Lower leg skin (tissue), 4 donors: Measurements from ENCODE around the gene FTL. TPM values are rescaled to one million over a fixed set of nuclear protein-coding genes. Genes with fewer than 3 reads are reported as not detected.
A peak's percentile ranks its signal among the peaks of the same experiment; 100 is the strongest.
"Not testable (repeated sequence)": the region's sequence is repeated elsewhere in the genome, so short reads cannot be mapped to it uniquely, and the experiment has no call there.

Experiments used
- DNase-seq, 2 donors: peaks; one replicate each; pipeline ENCODE4 v3.0.0-alpha.2; 2019; ENCODE audit warnings: low spot score in 2 of 2
- H3K4me3 ChIP-seq: fragments of 200-600 bp; sonication (generic); 2 replicates; pipeline ENCODE4 v1.5.1; 2017; ENCODE audit warnings: mild to moderate bottlenecking, low read depth; ENCODE audit not compliant: poor library complexity, severe bottlenecking
- POLR2A ChIP-seq, 2 donors: fragments of 450-650 bp; IDR thresholded peaks; one replicate each; pipeline ENCODE4 v1.6.1; 2016 to 2017; ENCODE audit warnings: antibody characterized with exemption in 2 of 2, mild to moderate bottlenecking in 1 of 2, moderate library complexity in 1 of 2
- WGBS, 2 donors: methylation state at CpG; one replicate each; pipeline ENCODE4 v1.1.5; 2018; 5-methylcytosine and 5-hydroxymethylcytosine counted together
- intact Hi-C: fragments of 100-400 bp; cut with DNase I; formaldehyde crosslinking; loops from one replicate; pipeline ENCODE4 v1.15.0; 2023; ENCODE audit warnings: low total_unique reads
- total RNA-seq, 4 donors: library from RNA; depleted of rRNA; stranded (reverse); fragments of >200 nt; gene quantifications; one replicate each; pipeline ENCODE4 v1.1.0, GENCODE V29; 2016
- TF ChIP-seq, protein P1 (sequence below), 3 donors: fragments of 450-650 bp; IDR thresholded peaks; one replicate each; pipeline ENCODE4 v1.5.1; 2016; ENCODE audit warnings: antibody characterized with exemption in 3 of 3, mild to moderate bottlenecking in 3 of 3, moderate library complexity in 2 of 3

Gene FTL
- total RNA-seq, 4 donors from 2014 or later = 1,012 to 1,617 (median 1,174) TPM

DNA sequence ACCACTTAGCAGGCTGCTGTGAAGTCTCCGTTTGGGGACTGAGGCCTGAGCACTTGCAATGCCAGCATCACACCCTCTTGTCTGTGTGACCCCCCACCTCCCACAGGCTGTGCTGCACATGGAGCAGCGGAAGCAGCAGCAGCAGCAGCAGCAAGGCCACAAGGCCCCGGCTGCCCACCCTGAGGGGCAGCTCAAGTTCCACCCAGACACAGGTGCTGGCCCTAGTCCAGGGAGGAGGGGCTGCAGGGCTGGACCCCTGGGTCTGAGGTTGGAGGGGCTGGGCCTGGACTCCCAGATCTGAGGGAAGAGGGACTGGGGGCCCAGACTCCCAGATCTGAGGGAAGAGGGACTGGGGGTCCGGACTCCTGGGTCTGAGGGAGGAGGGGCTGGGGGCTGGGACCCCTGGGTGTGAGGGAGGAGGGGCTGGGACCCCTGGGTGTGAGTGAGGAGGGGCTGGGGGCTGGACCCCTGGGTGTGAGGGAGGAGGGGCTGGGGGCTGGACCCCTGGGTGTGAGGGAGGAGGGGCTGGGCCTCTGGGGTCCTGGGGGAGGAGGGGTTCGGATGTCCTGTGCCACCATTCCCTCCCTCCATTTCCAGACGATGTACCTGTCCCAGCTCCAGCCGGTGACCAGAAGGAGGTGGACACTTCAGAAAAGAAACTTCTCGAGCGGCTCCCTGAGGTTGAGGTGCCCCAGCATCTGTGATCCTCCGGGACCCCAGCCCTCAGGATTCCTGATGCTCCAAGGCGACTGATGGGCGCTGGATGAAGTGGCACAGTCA, 43.2 kb upstream of the FTL start:
- TF ChIP-seq, protein P1, sequence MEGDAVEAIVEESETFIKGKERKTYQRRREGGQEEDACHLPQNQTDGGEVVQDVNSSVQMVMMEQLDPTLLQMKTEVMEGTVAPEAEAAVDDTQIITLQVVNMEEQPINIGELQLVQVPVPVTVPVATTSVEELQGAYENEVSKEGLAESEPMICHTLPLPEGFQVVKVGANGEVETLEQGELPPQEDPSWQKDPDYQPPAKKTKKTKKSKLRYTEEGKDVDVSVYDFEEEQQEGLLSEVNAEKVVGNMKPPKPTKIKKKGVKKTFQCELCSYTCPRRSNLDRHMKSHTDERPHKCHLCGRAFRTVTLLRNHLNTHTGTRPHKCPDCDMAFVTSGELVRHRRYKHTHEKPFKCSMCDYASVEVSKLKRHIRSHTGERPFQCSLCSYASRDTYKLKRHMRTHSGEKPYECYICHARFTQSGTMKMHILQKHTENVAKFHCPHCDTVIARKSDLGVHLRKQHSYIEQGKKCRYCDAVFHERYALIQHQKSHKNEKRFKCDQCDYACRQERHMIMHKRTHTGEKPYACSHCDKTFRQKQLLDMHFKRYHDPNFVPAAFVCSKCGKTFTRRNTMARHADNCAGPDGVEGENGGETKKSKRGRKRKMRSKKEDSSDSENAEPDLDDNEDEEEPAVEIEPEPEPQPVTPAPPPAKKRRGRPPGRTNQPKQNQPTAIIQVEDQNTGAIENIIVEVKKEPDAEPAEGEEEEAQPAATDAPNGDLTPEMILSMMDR (IDR thresholded peaks at IDR 0.05) = no peak
- no peak for TF ChIP-seq POLR2A (IDR thresholded peaks at IDR 0.05)
- DNase-seq = no peak
- WGBS, 2 donors = 95% methylated on average over 9 to 12 of the region's 12 CpGs
- intact Hi-C loops = no loop called here
- H3K4me3 ChIP-seq = no peak overlapping the region

DNA sequence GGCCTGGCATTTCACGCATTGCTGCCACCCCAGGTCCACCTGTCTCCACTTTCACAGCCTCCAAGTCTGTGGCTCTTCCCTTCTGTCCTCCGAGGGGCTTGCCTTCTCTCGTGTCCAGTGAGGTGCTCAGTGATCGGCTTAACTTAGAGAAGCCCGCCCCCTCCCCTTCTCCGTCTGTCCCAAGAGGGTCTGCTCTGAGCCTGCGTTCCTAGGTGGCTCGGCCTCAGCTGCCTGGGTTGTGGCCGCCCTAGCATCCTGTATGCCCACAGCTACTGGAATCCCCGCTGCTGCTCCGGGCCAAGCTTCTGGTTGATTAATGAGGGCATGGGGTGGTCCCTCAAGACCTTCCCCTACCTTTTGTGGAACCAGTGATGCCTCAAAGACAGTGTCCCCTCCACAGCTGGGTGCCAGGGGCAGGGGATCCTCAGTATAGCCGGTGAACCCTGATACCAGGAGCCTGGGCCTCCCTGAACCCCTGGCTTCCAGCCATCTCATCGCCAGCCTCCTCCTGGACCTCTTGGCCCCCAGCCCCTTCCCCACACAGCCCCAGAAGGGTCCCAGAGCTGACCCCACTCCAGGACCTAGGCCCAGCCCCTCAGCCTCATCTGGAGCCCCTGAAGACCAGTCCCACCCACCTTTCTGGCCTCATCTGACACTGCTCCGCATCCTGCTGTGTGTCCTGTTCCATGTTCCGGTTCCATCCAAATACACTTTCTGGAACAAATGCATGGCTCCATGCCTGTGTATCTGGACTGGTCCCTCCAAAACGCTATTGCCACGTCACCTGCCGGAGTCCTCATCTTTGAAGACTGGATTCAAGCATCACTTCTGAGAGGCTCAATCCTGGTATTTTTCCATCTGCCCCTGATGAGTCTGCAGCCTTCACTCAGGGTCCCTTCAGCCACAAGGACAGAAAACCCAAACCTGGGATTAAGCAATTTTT, 42.3 kb upstream of the FTL start:
- 87 to 92% methylated on average over 16 to 18 of the region's 18 CpGs for WGBS, 2 donors
- DNase-seq = no peak
- TF ChIP-seq, protein P1 (IDR thresholded peaks at IDR 0.05) = no peak
- TF ChIP-seq POLR2A (IDR thresholded peaks at IDR 0.05) = no peak
- H3K4me3 ChIP-seq = no peak overlapping the region
- intact Hi-C loops = no loop called here

DNA sequence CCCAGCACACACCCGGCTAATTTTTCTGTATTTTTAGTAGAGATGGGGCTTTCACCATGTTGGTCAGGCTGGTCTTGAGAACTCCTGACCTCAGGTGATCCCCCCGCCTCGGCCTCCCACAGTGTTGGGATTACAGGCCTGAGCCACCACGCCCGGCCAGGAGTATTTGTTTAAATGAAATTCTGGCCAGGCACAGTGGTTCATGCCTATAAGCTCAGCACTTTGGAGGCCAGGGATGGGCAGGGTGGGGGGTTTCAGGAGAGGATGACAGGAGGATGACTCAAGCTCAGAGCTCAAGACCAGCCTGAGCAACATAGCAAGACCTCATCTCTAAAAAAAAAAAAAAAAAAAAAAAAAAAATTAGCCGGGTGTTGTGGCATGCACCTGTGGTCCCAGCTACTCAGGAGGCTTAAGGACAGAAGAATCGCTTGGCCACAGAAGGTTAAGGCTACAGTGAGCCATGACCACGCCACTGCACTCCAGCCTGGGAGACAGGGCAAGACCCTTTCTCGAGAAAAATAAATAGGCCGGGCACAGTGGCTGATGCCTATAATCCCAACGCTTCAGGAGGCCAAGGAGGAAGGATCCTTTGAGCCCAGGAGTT, 39.8 kb upstream of the FTL start:
- intact Hi-C loops = no loop called here
- WGBS, 2 donors = 79 to 87% methylated on average over 11 of the region's 11 CpGs
- TF ChIP-seq POLR2A (IDR thresholded peaks at IDR 0.05) = no peak
- TF ChIP-seq, protein P1 (IDR thresholded peaks at IDR 0.05) = no peak

DNA sequence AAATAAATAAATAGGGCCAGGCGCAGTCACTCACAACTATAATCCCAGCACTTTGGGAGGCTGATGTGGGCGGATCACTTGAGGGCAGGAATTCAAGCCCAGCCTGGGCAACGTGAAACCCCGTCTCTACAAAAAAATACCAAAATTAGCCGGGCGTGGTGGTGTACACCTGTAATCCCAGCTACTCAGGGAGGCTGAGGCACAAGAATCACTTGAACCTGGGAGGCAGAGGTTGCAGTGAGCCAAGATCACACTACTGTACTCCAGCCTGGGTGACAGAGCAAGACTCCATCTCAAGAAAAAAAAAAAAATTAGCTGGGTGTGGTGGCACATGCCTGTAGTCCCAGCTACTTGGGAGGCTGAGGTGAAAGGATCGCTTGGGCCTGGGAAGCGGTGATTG, 39.2 kb upstream of the FTL start:
- 78% methylated on average over 8 of the region's 8 CpGs for WGBS, 2 donors
- H3K4me3 ChIP-seq, DNase-seq, intact Hi-C loops: not testable (repeated sequence)

More for the DNA sequence above, 39.8 kb upstream of the FTL start:
- no peak for DNase-seq
- H3K4me3 ChIP-seq = no peak overlapping the region

DNA sequence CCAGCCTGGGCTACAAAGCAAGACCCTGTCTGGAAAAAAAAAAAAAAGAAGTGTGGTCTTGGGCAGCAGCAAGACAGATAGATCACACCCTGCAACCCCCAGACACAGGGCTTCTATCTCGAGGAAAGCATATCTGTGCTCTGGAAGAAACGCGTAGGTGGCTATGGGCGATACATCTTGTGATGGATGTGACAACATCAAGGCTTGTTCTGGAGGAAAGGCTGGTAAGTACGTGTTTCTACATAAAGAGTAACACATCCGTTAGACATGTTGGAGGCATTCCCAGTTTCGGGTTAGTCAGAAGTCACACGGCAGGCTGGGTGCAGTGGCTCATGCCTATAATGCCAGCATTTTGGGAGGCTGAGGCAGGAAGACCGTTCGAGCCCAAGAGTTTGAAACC, 38.2 kb upstream of the FTL start:
- TF ChIP-seq, protein P1 (IDR thresholded peaks at IDR 0.05) = no peak
- TF ChIP-seq POLR2A (IDR thresholded peaks at IDR 0.05) = no peak
- peak in 1 of 2 donors; percentile 81 for DNase-seq
- no peak overlapping the region for H3K4me3 ChIP-seq
- intact Hi-C loops = no loop called here
- WGBS, 2 donors = 7 to 10% methylated on average over 10 of the region's 10 CpGs

DNA sequence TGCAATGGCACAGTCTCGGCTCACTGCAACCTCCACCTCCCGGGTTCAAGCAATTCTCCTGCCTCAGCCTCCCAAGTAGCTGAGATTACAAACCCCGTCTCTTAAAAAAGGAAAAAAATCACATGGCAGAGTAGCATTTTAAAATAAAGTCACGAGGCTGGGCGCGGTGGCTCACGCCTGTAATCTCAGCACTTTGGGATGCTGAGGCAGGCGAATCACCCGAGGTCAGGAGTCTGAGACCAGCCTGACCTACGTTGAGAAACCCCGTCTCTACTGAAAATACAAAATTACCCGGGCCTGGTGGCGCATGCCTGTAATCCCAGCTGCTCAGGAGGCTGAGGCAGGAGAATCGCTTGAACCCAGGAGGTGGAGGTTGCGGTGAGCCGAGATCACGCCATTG, 37.4 kb upstream of the FTL start:
- 82 to 85% methylated on average over 17 of the region's 17 CpGs for WGBS, 2 donors
- H3K4me3 ChIP-seq, DNase-seq, intact Hi-C loops: not testable (repeated sequence)
